Stimulated activated CD4-positive, alpha-beta T cell treated with anti-CD3 and anti-CD28 coated beads, Interleukin-4, amount 100 ng/mL, for 48 hours (primary cell): Measurements from ENCODE around the gene DHX15.

Experiments
- DNase-seq, 2 donors: peaks; one replicate each; pipeline ENCODE4 v3.0.0-alpha.2; 2020; ENCODE audit warnings: low read depth in 2 of 2

The DHX15 gene

GRCh38 chr4:24582235-24582832, 2.0 kb downstream of the DHX15 start:
- DNase-seq, result no peak

GRCh38 chr4:24578364-24578763, 6.0 kb downstream of the DHX15 start:
- no peak for DNase-seq

GRCh38 chr4:24576276-24576675, 8.1 kb downstream of the DHX15 start:
- DNase-seq, result no peak

- DNase-seq, result no peak
These were observed 10.1 kb downstream of the DHX15 start for GRCh38 chr4:24574236-24574635.

- DNase-seq, result no peak
These were observed 10.8 kb downstream of the DHX15 start for GRCh38 chr4:24573582-24573981.

- DNase-seq, result no peak
These were observed 13.6 kb downstream of the DHX15 start for GRCh38 chr4:24570574-24571236.

GRCh38 chr4:24570172-24570571, 14.2 kb downstream of the DHX15 start:
- DNase-seq, result no peak

GRCh38 chr4:24569662-24570061, 14.7 kb downstream of the DHX15 start:
- no peak for DNase-seq

- no peak for DNase-seq
These were observed 15.9 kb downstream of the DHX15 start for GRCh38 chr4:24568425-24568824.

GRCh38 chr4:24565054-24565453, 19.3 kb downstream of the DHX15 start:
- DNase-seq, result no peak

- no peak for DNase-seq
These were observed 19.9 kb downstream of the DHX15 start for GRCh38 chr4:24564488-24564887.

- DNase-seq, result no peak
These were observed 22.8 kb downstream of the DHX15 start for GRCh38 chr4:24561438-24562139.

- DNase-seq, result no peak
These were observed 23.4 kb downstream of the DHX15 start for GRCh38 chr4:24560868-24561368.

GRCh38 chr4:24559889-24560288, 24.5 kb downstream of the DHX15 start:
- DNase-seq, result no peak

- DNase-seq, result no peak
These were observed 25.1 kb downstream of the DHX15 start for GRCh38 chr4:24559032-24559821.

- no peak for DNase-seq
These were observed 27.0 kb downstream of the DHX15 start for GRCh38 chr4:24557026-24558025.

GRCh38 chr4:24551492-24552289, 32.7 kb downstream of the DHX15 start:
- no peak for DNase-seq

- no peak for DNase-seq
These were observed 33.7 kb downstream of the DHX15 start for GRCh38 chr4:24550441-24551175.

GRCh38 chr4:24547979-24548378, 36.4 kb downstream of the DHX15 start:
- DNase-seq, result no peak
